SK-N-MC (cell line): ENCODE measurements around the gene TMEM255B.
"Not testable (repeated sequence)": the region's sequence is repeated elsewhere in the genome, so short reads cannot be mapped to it uniquely, and the experiment has no call there.

ENCODE experiments used
- DNase-seq: peaks from one replicate; pipeline ENCODE4 v3.0.0-alpha.2; 2011; ENCODE audit warnings: low read depth, low spot score
- H3K27ac ChIP-seq: fragments of 200-600 bp; sonication (generic); 2 replicates; pipeline ENCODE4 v1.5.1; 2016; ENCODE audit warnings: mixed run types
- H3K36me3 ChIP-seq: fragments of 200-600 bp; sonication (generic); 2 replicates; pipeline ENCODE4 v1.6.1; 2017; ENCODE audit warnings: antibody characterized with exemption, low read length, mixed read lengths; ENCODE audit not compliant: insufficient read depth
- H3K4me3 ChIP-seq: fragments of 200-600 bp; sonication (generic); 2 replicates; pipeline ENCODE4 v1.5.1; 2016
- H3K9ac ChIP-seq: fragments of 200-600 bp; sonication (generic); 2 replicates; pipeline ENCODE4 v1.8.0; 2017; ENCODE audit warnings: mixed run types, mixed read lengths; ENCODE audit not compliant: insufficient read length
- H3K9me3 ChIP-seq: fragments of 200-600 bp; sonication (generic); 2 replicates; pipeline ENCODE4 v1.6.1; 2017; ENCODE audit warnings: low read depth, mild to moderate bottlenecking, antibody characterized with exemption, low read length, moderate library complexity, mixed read lengths
- EZH2 ChIP-seq: fragments of 200-600 bp; sonication (generic); IDR thresholded peaks from one replicate; pipeline ENCODE4 v1.6.1; 2017; ENCODE audit warnings: antibody characterized with exemption
- FOXP2 ChIP-seq: optimal IDR thresholded peaks from 2 replicates; pipeline ENCODE3; 2011; ENCODE audit warnings: mild to moderate bottlenecking, moderate library complexity; ENCODE audit not compliant: insufficient read depth; ENCODE audit errors: extremely low read length, control extremely low read depth
- POLR2AphosphoS5 ChIP-seq: IDR thresholded peaks from 2 replicates; pipeline ENCODE4 v1.6.1; 2012; ENCODE audit warnings: mild to moderate bottlenecking, low read depth, low read length, borderline replicate concordance

Gene TMEM255B

GRCh38 chr13:113791761-113792160 lies 32.7 kb downstream of the TMEM255B start:
- no peaks in the 10 kb centered on the region for H3K9me3 ChIP-seq

DNA sequence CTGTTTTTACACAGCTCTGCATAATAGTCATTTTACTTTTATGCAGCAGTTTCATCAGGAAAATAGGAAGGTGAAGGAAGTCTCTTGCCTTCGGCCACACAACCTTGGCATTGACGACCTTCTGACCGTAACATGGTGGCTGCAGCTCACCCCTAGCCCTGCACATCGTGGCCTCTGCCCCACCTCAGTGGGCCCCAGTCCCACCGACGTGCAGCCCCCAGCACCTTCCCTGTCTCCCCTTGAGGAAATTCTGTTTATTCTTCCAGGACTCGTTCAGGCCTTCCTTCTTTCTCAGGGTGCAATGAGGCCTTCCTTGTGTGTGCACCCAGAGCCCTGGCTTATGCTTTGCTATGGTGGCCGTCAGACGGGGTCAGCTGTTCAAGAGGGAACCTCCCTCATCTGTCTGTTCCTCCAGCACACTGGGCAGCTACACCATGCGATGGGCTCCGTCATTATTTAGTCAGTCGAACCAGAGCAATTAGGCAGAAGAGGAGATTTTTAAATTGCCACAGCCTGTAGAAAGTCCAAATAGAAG lies 33.3 kb downstream of the TMEM255B start:
- H3K4me3 ChIP-seq: no peak overlapping the region
- no peaks in the 10 kb centered on the region for H3K36me3 ChIP-seq
- DNase-seq: no peak
- H3K9me3 ChIP-seq: no peaks in the 10 kb centered on the region
- TF ChIP-seq POLR2AphosphoS5 (no peak), FOXP2 (no peak), EZH2 (no peak)
- no peak overlapping the region for H3K27ac ChIP-seq
- no peak overlapping the region for H3K9ac ChIP-seq

More at GRCh38 chr13:113791761-113792160, 32.7 kb downstream of the TMEM255B start:
- H3K27ac ChIP-seq: no peak overlapping the region
- no peak overlapping the region for H3K4me3 ChIP-seq
- no peak for DNase-seq
- H3K9ac ChIP-seq: no peak overlapping the region
- TF ChIP-seq POLR2AphosphoS5: no peak
- H3K36me3 ChIP-seq: no peaks in the 10 kb centered on the region

DNA sequence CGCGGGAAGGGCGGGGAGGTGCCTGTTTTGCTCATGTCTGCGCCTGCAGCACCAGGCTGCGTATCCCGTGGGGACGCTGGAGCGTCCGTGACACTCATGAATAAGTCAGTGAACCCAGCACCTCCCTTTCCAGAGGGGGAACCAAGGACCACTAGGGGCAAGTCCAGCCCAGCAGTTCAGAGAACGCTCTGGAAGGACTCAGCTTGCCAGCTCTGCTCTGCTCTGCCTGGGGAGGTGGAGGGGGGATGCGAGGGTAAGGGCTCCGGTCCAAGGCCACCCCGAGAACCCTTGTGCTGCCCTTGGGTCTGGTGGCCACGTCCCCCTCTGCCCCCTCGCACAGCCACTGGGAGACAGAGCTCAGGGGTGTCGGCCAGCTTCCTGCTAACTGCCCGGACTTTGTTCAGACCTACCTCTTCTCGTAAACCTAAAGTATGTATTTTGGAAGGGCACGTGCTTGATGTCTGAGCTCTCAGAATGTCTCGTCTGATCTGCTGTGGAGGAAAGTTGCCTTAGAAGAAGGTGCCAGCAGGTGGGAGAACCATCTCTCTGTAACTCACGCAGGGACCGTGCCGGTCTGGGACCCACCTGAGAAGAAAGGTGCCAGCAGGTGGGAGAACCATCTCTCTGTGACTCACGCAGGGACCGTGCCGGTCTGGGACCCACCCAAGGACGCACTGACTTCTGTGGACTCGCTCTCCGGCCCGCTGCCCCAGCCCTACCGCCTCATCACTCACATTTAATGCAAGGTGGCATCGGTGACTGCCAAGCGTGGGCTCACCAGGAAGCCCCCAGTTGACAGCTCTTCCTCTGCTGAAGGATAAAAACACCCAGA lies 34.1 kb downstream of the TMEM255B start:
- no peak for DNase-seq
- no peak for TF ChIP-seq FOXP2
- TF ChIP-seq EZH2: no peak
- no peak for TF ChIP-seq POLR2AphosphoS5
- no peaks in the 10 kb centered on the region for H3K9me3 ChIP-seq
- no peak overlapping the region for H3K27ac ChIP-seq
- H3K4me3 ChIP-seq: no peak overlapping the region
- H3K36me3 ChIP-seq: no peaks in the 10 kb centered on the region
- H3K9ac ChIP-seq: no peak overlapping the region

- TF ChIP-seq EZH2 (no peak), FOXP2 (no peak), POLR2AphosphoS5 (no peak)
- Histone ChIP-seq H3K36me3 (no peaks in the 10 kb centered on the region), H3K9ac (no peak overlapping the region), H3K9me3 (no peaks in the 10 kb centered on the region), H3K27ac (no peak overlapping the region), H3K4me3 (no peak overlapping the region)
- no peak for DNase-seq
Observed at GRCh38 chr13:113793718-113794085, 34.7 kb downstream of the TMEM255B start.

GRCh38 chr13:113794086-113794485 lies 35.1 kb downstream of the TMEM255B start:
- no peaks in the 10 kb centered on the region for H3K9me3 ChIP-seq
- H3K4me3 ChIP-seq: no peak overlapping the region
- TF ChIP-seq EZH2: no peak
- TF ChIP-seq FOXP2: no peak
- no peak for TF ChIP-seq POLR2AphosphoS5
- no peak overlapping the region for H3K9ac ChIP-seq
- H3K36me3 ChIP-seq: no peaks in the 10 kb centered on the region
- DNase-seq: no peak
- H3K27ac ChIP-seq: no peak overlapping the region

DNA sequence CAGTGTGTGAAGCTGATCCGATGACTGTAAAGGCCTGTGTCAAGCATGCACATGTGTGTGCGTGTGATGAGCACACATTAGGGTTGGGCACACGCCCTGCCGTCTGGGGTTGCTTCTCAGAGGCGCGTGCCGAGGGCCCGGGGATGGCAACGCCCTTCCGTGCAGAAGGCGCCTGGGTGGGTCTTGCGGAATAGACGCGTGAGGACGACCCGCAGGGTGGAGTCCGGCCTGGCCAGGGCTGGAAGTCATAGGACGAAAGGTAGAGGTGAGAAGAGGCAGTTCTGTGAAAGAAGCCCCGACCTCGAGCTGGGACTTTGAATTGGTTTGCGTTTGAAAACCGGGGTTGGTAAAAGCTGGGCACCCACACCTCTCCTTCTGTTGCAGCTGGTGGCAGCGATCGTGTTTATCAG lies 35.7 kb downstream of the TMEM255B start:
- DNase-seq: no peak
- TF ChIP-seq FOXP2 (no peak), POLR2AphosphoS5 (no peak), EZH2 (no peak)
- Histone ChIP-seq H3K9me3 (no peaks in the 10 kb centered on the region), H3K9ac (no peak overlapping the region), H3K27ac (no peak overlapping the region), H3K36me3 (no peaks in the 10 kb centered on the region), H3K4me3 (no peak overlapping the region)

DNA sequence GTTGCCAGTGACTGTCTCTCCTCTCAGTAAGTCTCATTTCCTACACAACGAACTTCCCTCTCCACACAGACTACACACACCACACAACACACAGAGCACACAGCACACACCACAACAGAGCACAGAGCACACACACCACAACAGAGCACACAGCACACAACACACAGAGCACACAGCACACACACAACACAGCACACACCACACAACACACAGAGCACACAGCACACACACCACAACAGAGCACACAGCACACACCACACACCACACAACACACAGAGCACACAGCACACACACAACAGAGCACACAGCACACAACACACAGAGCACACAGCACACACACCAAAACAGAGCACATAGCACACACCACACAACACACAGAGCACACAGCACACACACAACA lies 36.3 kb downstream of the TMEM255B start:
- DNase-seq, H3K4me3 ChIP-seq, H3K9me3 ChIP-seq, H3K9ac ChIP-seq, H3K27ac ChIP-seq, H3K36me3 ChIP-seq: not testable (repeated sequence)

GRCh38 chr13:113796211-113796963 lies 37.4 kb downstream of the TMEM255B start:
- H3K9me3 ChIP-seq: no peaks in the 10 kb centered on the region
- no peak overlapping the region for H3K9ac ChIP-seq
- H3K4me3 ChIP-seq: no peak overlapping the region
- H3K36me3 ChIP-seq: no peaks in the 10 kb centered on the region
- no peak overlapping the region for H3K27ac ChIP-seq
- no peak for TF ChIP-seq POLR2AphosphoS5
- no peak for DNase-seq
